Measurements from ENCODE around the gene ZFY. TPM values are rescaled to one million over a fixed set of nuclear protein-coding genes. Genes with fewer than 3 reads are reported as not detected.

ZFY gene
- total RNA-seq, 6 experiments from 2014 or later, result 5.5 TPM; not detected in 5

- Histone ChIP-seq H3K4me1 (no peaks in the 10 kb centered on the region), H3K27me3 (no peaks in the 10 kb centered on the region), H3K9me3 (no peaks in the 10 kb centered on the region), H3K4me3 (no peak overlapping the region), H3K36me3 (no peaks in the 10 kb centered on the region), H3K27ac (no peak overlapping the region)
- ATAC-seq (no peak), DNase-seq (no peak)
- intact Hi-C loops (cut with DNase I), result no loop called here
- no CpG with 5 or more reads among the region's 4 CpGs for WGBS (ENCODE audit: insufficient coverage, low coverage, low lambda C conversion rate, missing lambda C conversion rate)
- TF ChIP-seq CTCF (IDR thresholded peaks at IDR 0.05), result no peak
- TF ChIP-seq POLR2A (IDR thresholded peaks at IDR 0.05), result no peak
Measured at GRCh38 chrY:3012226-3012625, 77.0 kb downstream of the ZFY start.

GRCh38 chrY:3016594-3016993 is 81.4 kb downstream of the ZFY start:
- ATAC-seq (no peak), DNase-seq (no peak)
- Histone ChIP-seq H3K4me3 (no peak overlapping the region), H3K27ac (no peak overlapping the region), H3K4me1 (no peaks in the 10 kb centered on the region), H3K9me3 (no peaks in the 10 kb centered on the region), H3K27me3 (no peaks in the 10 kb centered on the region), H3K36me3 (no peaks in the 10 kb centered on the region)
- intact Hi-C loops (cut with DNase I), result no loop called here
- no CpG with 5 or more reads among the region's 1 CpG for WGBS (ENCODE audit: insufficient coverage, low coverage, low lambda C conversion rate, missing lambda C conversion rate)
- TF ChIP-seq CTCF (IDR thresholded peaks at IDR 0.05) (no peak), POLR2A (IDR thresholded peaks at IDR 0.05) (no peak)

DNA sequence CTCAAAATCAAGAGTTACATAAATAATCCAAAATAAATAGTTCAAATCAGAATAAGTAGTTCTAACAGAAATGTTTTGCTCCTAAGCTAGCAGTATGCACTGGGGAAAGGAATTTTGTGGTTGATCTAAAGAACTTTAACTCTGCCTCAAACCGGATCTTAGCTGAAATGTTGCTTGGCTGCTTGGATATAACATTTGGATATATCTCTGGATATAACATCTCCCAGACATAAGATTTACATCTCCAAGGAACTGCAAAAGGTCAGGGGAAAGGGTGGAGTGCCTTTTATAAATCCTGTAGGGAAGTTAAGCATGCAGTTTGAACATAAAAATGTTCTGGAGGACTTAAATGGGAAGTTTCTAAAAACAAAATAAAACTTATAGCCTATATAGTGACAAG is 83.4 kb downstream of the ZFY start:
- no peak for TF ChIP-seq POLR2A (IDR thresholded peaks at IDR 0.05)
- TF ChIP-seq CTCF (IDR thresholded peaks at IDR 0.05), result no peak
- DNase-seq (no peak), ATAC-seq (no peak)
- Histone ChIP-seq H3K27me3 (no peaks in the 10 kb centered on the region), H3K4me3 (no peak overlapping the region), H3K9me3 (no peaks in the 10 kb centered on the region), H3K4me1 (no peaks in the 10 kb centered on the region), H3K27ac (no peak overlapping the region), H3K36me3 (no peaks in the 10 kb centered on the region)
- intact Hi-C loops (cut with DNase I), result no loop called here
- no CpG with 5 or more reads among the region's 1 CpG for WGBS (ENCODE audit: insufficient coverage, low coverage, low lambda C conversion rate, missing lambda C conversion rate)

DNA sequence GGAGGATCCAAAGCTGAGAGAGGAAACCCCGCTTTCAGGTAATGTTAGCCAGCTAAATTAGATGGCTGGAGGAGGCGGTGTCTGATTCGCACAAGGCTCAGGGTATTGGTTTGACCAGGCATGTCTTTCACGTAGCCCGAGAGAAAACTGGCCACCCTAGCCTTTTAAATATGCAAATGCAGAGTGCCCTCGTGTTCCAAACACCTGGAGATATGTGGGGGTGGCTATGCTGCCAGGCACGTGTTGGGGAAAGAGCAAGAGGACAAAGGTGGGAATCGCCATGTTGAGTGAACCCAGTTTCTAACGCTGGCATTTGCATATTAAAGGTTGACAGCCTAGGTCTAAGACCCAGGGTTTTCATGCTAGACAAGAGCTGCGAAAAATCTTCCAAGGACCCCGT is 84.4 kb downstream of the ZFY start:
- Histone ChIP-seq H3K9me3 (no peaks in the 10 kb centered on the region), H3K27me3 (no peaks in the 10 kb centered on the region), H3K27ac (no peak overlapping the region), H3K4me1 (no peaks in the 10 kb centered on the region), H3K4me3 (no peak overlapping the region), H3K36me3 (no peaks in the 10 kb centered on the region)
- DNase-seq (no peak), ATAC-seq (no peak)
- intact Hi-C loops (cut with DNase I), result no loop called here
- WGBS (ENCODE audit: insufficient coverage, low coverage, low lambda C conversion rate, missing lambda C conversion rate), result no CpG with 5 or more reads among the region's 11 CpGs
- TF ChIP-seq POLR2A (IDR thresholded peaks at IDR 0.05) (no peak), CTCF (IDR thresholded peaks at IDR 0.05) (no peak)

GRCh38 chrY:3021176-3021575 is 86.0 kb downstream of the ZFY start:
- ATAC-seq, result no peak
- DNase-seq, result no peak
- no peaks in the 10 kb centered on the region for H3K9me3 ChIP-seq
- no peaks in the 10 kb centered on the region for H3K4me1 ChIP-seq
- intact Hi-C loops (cut with DNase I), result no loop called here
- H3K27ac ChIP-seq, result no peak overlapping the region
- no CpG with 5 or more reads among the region's 2 CpGs for WGBS (ENCODE audit: insufficient coverage, low coverage, low lambda C conversion rate, missing lambda C conversion rate)
- no peaks in the 10 kb centered on the region for H3K27me3 ChIP-seq
- TF ChIP-seq POLR2A (IDR thresholded peaks at IDR 0.05), result no peak
- no peak for TF ChIP-seq CTCF (IDR thresholded peaks at IDR 0.05)
- H3K4me3 ChIP-seq, result no peak overlapping the region
- no peaks in the 10 kb centered on the region for H3K36me3 ChIP-seq

Data from right lobe of liver (tissue), 6 donors.